WTC11 (cell line): ENCODE data around the gene KCNA4. TPM values are rescaled to one million over a fixed set of nuclear protein-coding genes. Genes with fewer than 3 reads are reported as not detected.

Source experiments
- ATAC-seq: fragments of 200-7000 bp; cut with Tn5 transposase; 2 replicates; pipeline ENCODE4 v1.10.0; 2021; ENCODE audit warnings: mild to moderate bottlenecking, moderate library complexity
- CTCF ChIA-PET: fragments of 300-600 bp; sonication (Branson Sonifier 250); formaldehyde crosslinking; loops from one replicate; lab custom pipeline; 2021; ENCODE audit warnings: antibody characterized with exemption; lab: Charles Lee
- POLR2A ChIA-PET: fragments of 350-600 bp; sonication (Branson Sonifier 250); formaldehyde crosslinking; loops from one replicate; lab custom pipeline; 2021; ENCODE audit warnings: antibody characterized with exemption; lab: Charles Lee
- DNase-seq: peaks from one replicate; pipeline ENCODE4 v3.0.0; 2021; ENCODE audit warnings: low spot score
- H3K27ac Mint-ChIP-seq: 2 replicates; pipeline ENCODE4 v1.8.0; 2021; ENCODE audit warnings: mixed read lengths
- H3K27me3 Mint-ChIP-seq: 2 replicates; pipeline ENCODE4 v1.8.0; 2021; ENCODE audit warnings: low read depth, mild to moderate bottlenecking, moderate library complexity, mixed read lengths
- H3K36me3 Mint-ChIP-seq: 2 replicates; pipeline ENCODE4 v1.8.0; 2021; ENCODE audit warnings: mixed read lengths
- H3K4me1 Mint-ChIP-seq: 2 replicates; pipeline ENCODE4 v1.8.0; 2022; ENCODE audit warnings: mixed read lengths
- H3K4me3 Mint-ChIP-seq: 2 replicates; pipeline ENCODE4 v1.8.0; 2021; ENCODE audit warnings: mild to moderate bottlenecking, moderate library complexity, mixed read lengths
- H3K9me3 Mint-ChIP-seq: 2 replicates; pipeline ENCODE4 v1.8.0; 2021; ENCODE audit warnings: mixed read lengths
- ATF2 ChIP-seq: sonication (generic); formaldehyde crosslinking; IDR thresholded peaks from 2 replicates; pipeline ENCODE4 v1.8.1; 2022; ENCODE audit warnings: low read depth, missing genetic modification reagents, borderline replicate concordance
- CDX4 ChIP-seq: fragments of 250-450 bp; sonication (Bioruptor Pico); IDR thresholded peaks from 2 replicates; pipeline ENCODE4 v1.9.0; 2021; ENCODE audit warnings: moderate library complexity, mild to moderate bottlenecking, inconsistent platforms, borderline replicate concordance
- CREB1 ChIP-seq: sonication (generic); formaldehyde crosslinking; IDR thresholded peaks from 2 replicates; pipeline ENCODE4 v1.8.0; 2023; ENCODE audit warnings: mild to moderate bottlenecking, missing genetic modification reagents
- CREM ChIP-seq: sonication (generic); formaldehyde crosslinking; IDR thresholded peaks from 2 replicates; pipeline ENCODE4 v1.8.1; 2022; ENCODE audit warnings: mild to moderate bottlenecking, missing genetic modification reagents, moderate library complexity
- ETV6 ChIP-seq: sonication (generic); formaldehyde crosslinking; IDR thresholded peaks from 2 replicates; pipeline ENCODE4 v1.8.1; 2022; ENCODE audit warnings: mild to moderate bottlenecking, missing genetic modification reagents
- GTF2I ChIP-seq: fragments of 250-450 bp; sonication (Bioruptor Pico); conservative IDR thresholded peaks from 2 replicates; pipeline ENCODE4 v1.4.0; 2021; ENCODE audit warnings: mild to moderate bottlenecking
- JAZF1 ChIP-seq: fragments of 250-450 bp; sonication (Bioruptor Pico); IDR thresholded peaks from 2 replicates; pipeline ENCODE4 v1.9.0; 2021; ENCODE audit warnings: moderate library complexity, mild to moderate bottlenecking, inconsistent platforms
- MAX ChIP-seq: sonication (generic); formaldehyde crosslinking; IDR thresholded peaks from 2 replicates; pipeline ENCODE4 v1.8.0; 2022; ENCODE audit warnings: mild to moderate bottlenecking, missing genetic modification reagents
- NFATC4 ChIP-seq: fragments of 250-450 bp; sonication (Bioruptor Pico); IDR thresholded peaks from 2 replicates; pipeline ENCODE4 v1.9.0; 2021; ENCODE audit warnings: mild to moderate bottlenecking
- NFYB ChIP-seq: sonication (generic); formaldehyde crosslinking; conservative IDR thresholded peaks from 2 replicates; pipeline ENCODE4 v1.8.0; 2022; ENCODE audit warnings: low read depth, missing genetic modification reagents
- NR1H2 ChIP-seq: sonication (generic); formaldehyde crosslinking; IDR thresholded peaks from 2 replicates; pipeline ENCODE4 v1.9.0; 2021; ENCODE audit warnings: mild to moderate bottlenecking, moderate library complexity, missing genetic modification reagents
- PRRX2 ChIP-seq: fragments of 250-450 bp; sonication (Bioruptor Pico); IDR thresholded peaks from 2 replicates; pipeline ENCODE4 v1.8.0; 2021; ENCODE audit warnings: mild to moderate bottlenecking
- RELA ChIP-seq: sonication (generic); formaldehyde crosslinking; IDR thresholded peaks from 2 replicates; pipeline ENCODE4 v1.8.1; 2022; ENCODE audit warnings: missing genetic modification reagents, mild to moderate bottlenecking, borderline replicate concordance
- RORB ChIP-seq: fragments of 250-450 bp; sonication (Bioruptor Pico); IDR thresholded peaks from 2 replicates; pipeline ENCODE4 v1.9.0; 2021; ENCODE audit warnings: mild to moderate bottlenecking
- USF1 ChIP-seq: sonication (generic); formaldehyde crosslinking; IDR thresholded peaks from 2 replicates; pipeline ENCODE4 v1.8.0; 2022; ENCODE audit warnings: mild to moderate bottlenecking, missing genetic modification reagents
- ZBTB43 ChIP-seq: sonication (generic); formaldehyde crosslinking; IDR thresholded peaks from 2 replicates; pipeline ENCODE4 v1.8.1; 2023; ENCODE audit warnings: mild to moderate bottlenecking, missing genetic modification reagents
- ZNF121 ChIP-seq: sonication (generic); formaldehyde crosslinking; IDR thresholded peaks from 2 replicates; pipeline ENCODE4 v1.8.0; 2023; ENCODE audit warnings: missing genetic modification reagents
- ZNF219 ChIP-seq: sonication (generic); formaldehyde crosslinking; IDR thresholded peaks from 2 replicates; pipeline ENCODE4 v1.8.0; 2023; ENCODE audit warnings: missing genetic modification reagents, mild to moderate bottlenecking, borderline replicate concordance
- ZNF281 ChIP-seq: sonication (generic); formaldehyde crosslinking; IDR thresholded peaks from 2 replicates; pipeline ENCODE4 v1.8.0; 2023; ENCODE audit warnings: mild to moderate bottlenecking, missing genetic modification reagents
- ZNF512 ChIP-seq: sonication (generic); formaldehyde crosslinking; IDR thresholded peaks from 2 replicates; pipeline ENCODE4 v1.8.1; 2022; ENCODE audit warnings: missing genetic modification reagents, borderline replicate concordance
- ZNF671 ChIP-seq: fragments of 250-450 bp; sonication (Bioruptor Pico); IDR thresholded peaks from 2 replicates; pipeline ENCODE4 v1.8.0; 2021; ENCODE audit warnings: mild to moderate bottlenecking
- total RNA-seq: library from RNA; stranded (reverse); gene quantifications from 3 replicates; pipeline ENCODE4 v1.2.3, GENCODE V29; 2021

Gene KCNA4
- total RNA-seq, 1 experiment from 2014 or later, result not detected

GRCh38 chr11:30018495-30018894, 1.7 kb upstream of the KCNA4 start (continued):
- no peak for TF ChIP-seq RORB (CRISPR knock-in tag)
- no peak for TF ChIP-seq NR1H2 (CRISPR knock-in tag)

- peaks cover 14% of the 10 kb centered on the region for H3K4me1 Mint-ChIP-seq
- CTCF ChIA-PET, result interaction anchor here (1.0 kb wide), 1 partner anchor 569 kb away, joined by 3 read pairs; no protein-coding TSS in a partner anchor
- H3K27ac Mint-ChIP-seq, result no peak overlapping the region
- H3K27me3 Mint-ChIP-seq, result no peaks in the 10 kb centered on the region
- POLR2A ChIA-PET, result interaction anchor here (0.7 kb wide), 1 partner anchor 305 kb away, joined by 3 read pairs; the partner anchor contains the start of gene ARL14EP
- no peaks in the 10 kb centered on the region for H3K36me3 Mint-ChIP-seq
- H3K9me3 Mint-ChIP-seq, result no peaks in the 10 kb centered on the region
- ATAC-seq (peak; percentile 63), DNase-seq (peak; percentile 29)
- TF ChIP-seq ZNF281 (CRISPR knock-in tag) (no peak), JAZF1 (CRISPR knock-in tag) (no peak), MAX (CRISPR knock-in tag) (no peak), NFYB (CRISPR knock-in tag) (no peak), ZBTB43 (CRISPR knock-in tag) (no peak), RELA (CRISPR knock-in tag) (no peak), USF1 (no peak), ZNF219 (CRISPR knock-in tag) (no peak), CDX4 (CRISPR knock-in tag) (no peak), CREM (CRISPR knock-in tag) (no peak), PRRX2 (CRISPR knock-in tag) (no peak), ZNF512 (CRISPR knock-in tag) (no peak)
- H3K4me3 Mint-ChIP-seq, result peak overlapping the region; percentile 63
These were observed 640 bp upstream of the KCNA4 start for GRCh38 chr11:30017445-30017895.

GRCh38 chr11:30015725-30016412, 961 bp downstream of the KCNA4 start:
- Mint-ChIP-seq H3K4me3 (no peak overlapping the region), H3K4me1 (peaks cover 14% of the 10 kb centered on the region), H3K9me3 (no peaks in the 10 kb centered on the region), H3K27ac (no peak overlapping the region), H3K36me3 (no peaks in the 10 kb centered on the region), H3K27me3 (no peaks in the 10 kb centered on the region)
- TF ChIP-seq GTF2I (CRISPR knock-in tag) (no peak), NFATC4 (no peak), ATF2 (CRISPR knock-in tag) (no peak), CREB1 (no peak), NFYB (CRISPR knock-in tag) (no peak), RELA (CRISPR knock-in tag) (no peak), ETV6 (CRISPR knock-in tag) (no peak), ZNF121 (CRISPR knock-in tag) (no peak), ZNF671 (CRISPR knock-in tag) (no peak)
- CTCF ChIA-PET, result no interaction called here
- POLR2A ChIA-PET, result no interaction called here
- ATAC-seq, result no peak
- peak; percentile 13 for DNase-seq
